Lung (tissue), 12 donors: Measurements from ENCODE around the gene CCNI2. TPM values are rescaled to one million over a fixed set of nuclear protein-coding genes. Genes with fewer than 3 reads are reported as not detected.

Source experiments
- ATAC-seq: fragments of 200-7000 bp; cut with Tn5 transposase; one replicate; pipeline ENCODE4 v1.9.1; 2020; ENCODE audit warnings: moderate number of reproducible peaks; ENCODE audit not compliant: insufficient read depth, low FRiP score
- DNase-seq, 3 donors: peaks; one replicate each; pipeline ENCODE4 v3.0.0-alpha.2; 2013 to 2017
- H3K27ac ChIP-seq, 2 donors: one replicate each; pipeline ENCODE4 v1.5.1; 2013; ENCODE audit warnings: mild to moderate bottlenecking in 2 of 2, moderate library complexity in 2 of 2, control low read depth in 1 of 2, inconsistent platforms in 1 of 2, low read depth in 1 of 2, low read length in 1 of 2
- H3K27me3 ChIP-seq, 3 donors: one replicate each; pipeline ENCODE4 v1.5.1; 2013; ENCODE audit warnings: low read length in 2 of 3; ENCODE audit not compliant: control insufficient read depth in 3 of 3, insufficient read depth in 3 of 3
- H3K36me3 ChIP-seq, 4 donors: one replicate each; pipeline ENCODE4 v1.5.1; 2013; ENCODE audit warnings: low read length in 4 of 4, mild to moderate bottlenecking in 1 of 4, moderate library complexity in 1 of 4; ENCODE audit not compliant: control insufficient read depth in 4 of 4, insufficient read depth in 4 of 4
- H3K4me1 ChIP-seq, 5 donors: one replicate each; pipeline ENCODE4 v1.5.1; 2013; ENCODE audit warnings: low read length in 5 of 5, mild to moderate bottlenecking in 2 of 5, moderate library complexity in 1 of 5; ENCODE audit not compliant: control insufficient read depth in 5 of 5, insufficient read depth in 5 of 5
- H3K4me3 ChIP-seq: one replicate; pipeline ENCODE4 v1.5.1; 2013; ENCODE audit warnings: mild to moderate bottlenecking, control low read depth, moderate library complexity
- H3K9ac ChIP-seq, 2 donors: one replicate each; pipeline ENCODE4 v1.5.1; 2013; ENCODE audit warnings: low read length in 2 of 2, control low read depth in 1 of 2; ENCODE audit not compliant: insufficient read depth in 1 of 2
- H3K9me3 ChIP-seq, 4 donors: one replicate each; pipeline ENCODE4 v1.5.1; 2013; ENCODE audit warnings: low read length in 3 of 4, mild to moderate bottlenecking in 1 of 4, moderate library complexity in 1 of 4; ENCODE audit not compliant: control insufficient read depth in 4 of 4, insufficient read depth in 3 of 4
- CTCF ChIP-seq: IDR thresholded peaks from 2 replicates; pipeline ENCODE4 v1.5.1; 2012; ENCODE audit warnings: mild to moderate bottlenecking; ENCODE audit errors: control extremely low read depth, extremely low read depth
- WGBS, 2 donors: extraction: QIAGEN DNeasy Blood & Tissue Kit; methylation state at CpG; one replicate each; pipeline ENCODE4 v1.1.7; 2013; 5-methylcytosine and 5-hydroxymethylcytosine counted together
- polyA plus RNA-seq, 2 donors: library from polyadenylated mRNA; stranded (reverse); fragments of 200-250 nt; gene quantifications; one replicate each; pipeline ENCODE4 v1.2.1, GENCODE V29; 2013
- total RNA-seq, 2 donors: library from RNA; depleted of rRNA in 1 of 2; stranded (reverse); fragments of >200 nt in 1 of 2; gene quantifications; one replicate each; pipeline ENCODE4 v1.2.1, GENCODE V29; 2014 to 2021
- donor health status: control.
- donor health status: control.
- donor health status: Bipolar disorder and iron deficiency.
- donor health status: healthy.
- donor health status: DM: yes; HTN: yes; CAD: no.

Gene CCNI2
- total and polyA plus RNA-seq, 4 donors = 0.55 to 0.88 (median 0.67) TPM

GRCh38 chr5:132766020-132766805 is 19.0 kb downstream of the CCNI2 start:
- Histone ChIP-seq H3K9ac (no peak overlapping the region), H3K36me3 (peaks cover 0 to 25% (median 12%) of the 10 kb centered on the region in 4 donors), H3K9me3 (no peaks in the 10 kb centered on the region), H3K27ac (no peak overlapping the region), H3K4me3 (no peak overlapping the region), H3K4me1 (peaks cover 13 to 27% (median 16%) of the 10 kb centered on the region in 5 donors), H3K27me3 (no peaks in the 10 kb centered on the region)
- no peak for TF ChIP-seq CTCF
- no peak for DNase-seq
- WGBS, 2 donors = 91 to 93% methylated on average over 14 of the region's 14 CpGs
- no peak for ATAC-seq

DNA sequence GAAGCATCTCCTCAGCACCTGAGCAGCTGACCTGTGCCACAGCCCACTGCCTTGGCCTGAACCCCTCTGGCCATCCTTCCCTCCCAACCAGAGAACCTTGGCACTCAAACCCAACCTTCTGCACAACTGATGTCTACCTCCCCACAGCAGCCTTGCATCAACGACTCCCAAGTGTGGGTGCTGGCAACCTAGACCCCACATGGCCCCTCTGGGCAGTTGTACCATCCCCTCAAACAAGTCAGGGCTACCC is 19.5 kb downstream of the CCNI2 start:
- Histone ChIP-seq H3K9me3 (no peaks in the 10 kb centered on the region), H3K27me3 (no peaks in the 10 kb centered on the region), H3K27ac (no peak overlapping the region), H3K4me3 (no peak overlapping the region), H3K36me3 (peaks cover 0 to 20% (median 12%) of the 10 kb centered on the region in 4 donors), H3K4me1 (peaks cover 14 to 27% (median 19%) of the 10 kb centered on the region in 5 donors), H3K9ac (no peak overlapping the region)
- no peak for TF ChIP-seq CTCF
- no peak for DNase-seq
- WGBS, 2 donors = 93 to 95% methylated on average over 1 of the region's 1 CpG
- no peak for ATAC-seq

DNA sequence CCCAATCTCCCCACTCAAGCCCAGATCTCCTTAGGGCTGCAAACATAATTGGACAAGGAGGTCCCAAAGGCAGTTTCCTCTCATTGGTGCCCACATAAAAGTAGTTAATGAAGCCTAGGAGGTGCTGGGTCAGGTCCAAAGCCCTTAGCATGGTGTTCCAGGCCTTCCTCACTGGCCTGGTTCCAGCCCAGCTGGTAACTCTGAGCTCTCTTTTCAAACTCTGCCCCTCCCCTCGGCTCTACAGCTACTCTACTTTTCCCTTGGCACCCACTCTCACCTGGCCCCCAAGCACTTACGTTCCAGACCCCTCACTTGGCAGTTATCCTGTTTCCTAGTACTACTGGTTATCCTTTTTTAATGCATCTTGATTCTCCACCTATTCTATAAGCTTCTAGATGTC is 19.9 kb downstream of the CCNI2 start:
- ATAC-seq = no peak
- Histone ChIP-seq H3K9ac (no peak overlapping the region), H3K36me3 (peaks cover 0 to 19% (median 12%) of the 10 kb centered on the region in 4 donors), H3K4me3 (no peak overlapping the region), H3K4me1 (peaks cover 14 to 27% (median 19%) of the 10 kb centered on the region in 5 donors), H3K9me3 (no peaks in the 10 kb centered on the region), H3K27me3 (no peaks in the 10 kb centered on the region), H3K27ac (no peak overlapping the region)
- WGBS, 2 donors = 51 to 73% methylated on average over 2 of the region's 2 CpGs
- TF ChIP-seq CTCF = no peak
- peak in 1 of 3 donors; percentile 13 for DNase-seq

GRCh38 chr5:132768485-132768868 is 21.3 kb downstream of the CCNI2 start:
- no peak overlapping the region for H3K27ac ChIP-seq
- H3K4me3 ChIP-seq = no peak overlapping the region
- H3K9me3 ChIP-seq = no peaks in the 10 kb centered on the region
- 97% methylated on average over 3 of the region's 3 CpGs for WGBS, 2 donors
- no peak for TF ChIP-seq CTCF
- ATAC-seq = no peak
- H3K9ac ChIP-seq = no peak overlapping the region
- peaks cover 0 to 13% (median 8%) of the 10 kb centered on the region in 4 donors for H3K36me3 ChIP-seq
- H3K27me3 ChIP-seq = no peaks in the 10 kb centered on the region
- H3K4me1 ChIP-seq = peaks cover 14 to 27% (median 23%) of the 10 kb centered on the region in 5 donors
- DNase-seq = no peak
